SK-N-MC (cell line): ENCODE measurements around the gene TCHP.
A peak's percentile ranks its signal among the peaks of the same experiment; 100 is the strongest.

Experiments used
- DNase-seq: peaks from one replicate; pipeline ENCODE4 v3.0.0-alpha.2; 2011; ENCODE audit warnings: low read depth, low spot score
- H3K27ac ChIP-seq: fragments of 200-600 bp; sonication (generic); 2 replicates; pipeline ENCODE4 v1.5.1; 2016; ENCODE audit warnings: mixed run types
- H3K36me3 ChIP-seq: fragments of 200-600 bp; sonication (generic); 2 replicates; pipeline ENCODE4 v1.6.1; 2017; ENCODE audit warnings: antibody characterized with exemption, low read length, mixed read lengths; ENCODE audit not compliant: insufficient read depth
- H3K4me3 ChIP-seq: fragments of 200-600 bp; sonication (generic); 2 replicates; pipeline ENCODE4 v1.5.1; 2016
- H3K9ac ChIP-seq: fragments of 200-600 bp; sonication (generic); 2 replicates; pipeline ENCODE4 v1.8.0; 2017; ENCODE audit warnings: mixed run types, mixed read lengths; ENCODE audit not compliant: insufficient read length
- H3K9me3 ChIP-seq: fragments of 200-600 bp; sonication (generic); 2 replicates; pipeline ENCODE4 v1.6.1; 2017; ENCODE audit warnings: low read depth, mild to moderate bottlenecking, antibody characterized with exemption, low read length, moderate library complexity, mixed read lengths
- EZH2 ChIP-seq: fragments of 200-600 bp; sonication (generic); IDR thresholded peaks from one replicate; pipeline ENCODE4 v1.6.1; 2017; ENCODE audit warnings: antibody characterized with exemption
- FOXP2 ChIP-seq: optimal IDR thresholded peaks from 2 replicates; pipeline ENCODE3; 2011; ENCODE audit warnings: mild to moderate bottlenecking, moderate library complexity; ENCODE audit not compliant: insufficient read depth; ENCODE audit errors: extremely low read length, control extremely low read depth
- POLR2AphosphoS5 ChIP-seq: IDR thresholded peaks from 2 replicates; pipeline ENCODE4 v1.6.1; 2012; ENCODE audit warnings: mild to moderate bottlenecking, low read depth, low read length, borderline replicate concordance

TCHP gene

GRCh38 chr12:109946913-109947312 lies 46.8 kb downstream of the TCHP start:
- Histone ChIP-seq H3K9ac (no peak overlapping the region), H3K27ac (peak overlapping the region; percentile 17; the same call in 1 of the 2 replicates), H3K36me3 (peaks cover 19% of the 10 kb centered on the region), H3K4me3 (no peak overlapping the region), H3K9me3 (no peaks in the 10 kb centered on the region)
- no peak for DNase-seq
- TF ChIP-seq FOXP2 (no peak), EZH2 (no peak), POLR2AphosphoS5 (no peak)

- peak; percentile 82 for DNase-seq
- Histone ChIP-seq H3K4me3 (peak overlapping the region; percentile 0; the same call in 1 of the 2 replicates), H3K36me3 (peaks cover 26% of the 10 kb centered on the region), H3K9ac (no peak overlapping the region), H3K27ac (peak overlapping the region; percentile 17), H3K9me3 (no peaks in the 10 kb centered on the region)
- TF ChIP-seq FOXP2 (peak; percentile 42), EZH2 (no peak), POLR2AphosphoS5 (no peak; the same call in 1 of the 2 replicates)
These were observed 47.4 kb downstream of the TCHP start for GRCh38 chr12:109947521-109947920.

DNA sequence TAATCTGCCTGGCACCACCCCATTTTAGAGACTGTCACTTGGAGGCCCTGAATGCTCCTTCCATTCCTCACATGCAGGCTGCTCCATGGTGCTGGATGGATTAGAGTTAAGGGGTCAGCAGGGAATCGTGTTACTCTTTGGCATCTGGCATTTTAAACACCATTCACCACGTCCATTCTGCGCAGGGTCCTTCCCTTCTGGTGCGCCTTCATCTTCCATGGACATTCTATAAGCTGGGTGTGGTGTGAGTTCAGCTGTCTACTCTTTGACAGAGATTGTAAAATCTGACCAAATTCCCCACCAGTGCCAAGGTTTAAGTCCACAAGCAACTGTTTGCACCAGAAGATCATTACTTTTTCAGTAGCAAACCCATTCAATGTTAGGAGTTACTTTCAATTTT lies 48.3 kb downstream of the TCHP start:
- no peak overlapping the region for H3K27ac ChIP-seq
- peaks cover 34% of the 10 kb centered on the region for H3K36me3 ChIP-seq
- no peak for DNase-seq
- H3K4me3 ChIP-seq = no peak overlapping the region
- TF ChIP-seq POLR2AphosphoS5 = no peak
- no peak for TF ChIP-seq FOXP2
- TF ChIP-seq EZH2 = no peak
- no peak overlapping the region for H3K9ac ChIP-seq
- H3K9me3 ChIP-seq = no peaks in the 10 kb centered on the region

GRCh38 chr12:109949089-109949488 lies 49.0 kb downstream of the TCHP start:
- TF ChIP-seq POLR2AphosphoS5 (no peak), EZH2 (no peak), FOXP2 (no peak)
- Histone ChIP-seq H3K36me3 (peaks cover 35% of the 10 kb centered on the region), H3K9me3 (no peaks in the 10 kb centered on the region), H3K27ac (peak overlapping the region; percentile 16; the same call in 1 of the 2 replicates), H3K9ac (no peak overlapping the region), H3K4me3 (no peak overlapping the region)
- no peak for DNase-seq

- Histone ChIP-seq H3K4me3 (no peak overlapping the region), H3K9ac (no peak overlapping the region), H3K9me3 (no peaks in the 10 kb centered on the region), H3K36me3 (peaks cover 35% of the 10 kb centered on the region), H3K27ac (no peak overlapping the region)
- DNase-seq = no peak
- TF ChIP-seq EZH2 (no peak), FOXP2 (no peak), POLR2AphosphoS5 (no peak)
These were observed 50.6 kb downstream of the TCHP start for GRCh38 chr12:109950625-109951024.

- Histone ChIP-seq H3K27ac (no peak overlapping the region), H3K36me3 (peaks cover 35% of the 10 kb centered on the region), H3K9me3 (no peaks in the 10 kb centered on the region), H3K4me3 (no peak overlapping the region), H3K9ac (no peak overlapping the region)
- DNase-seq = no peak
- no peak for TF ChIP-seq EZH2
- no peak for TF ChIP-seq FOXP2
These were observed 51.1 kb downstream of the TCHP start for GRCh38 chr12:109951136-109951535.

DNA sequence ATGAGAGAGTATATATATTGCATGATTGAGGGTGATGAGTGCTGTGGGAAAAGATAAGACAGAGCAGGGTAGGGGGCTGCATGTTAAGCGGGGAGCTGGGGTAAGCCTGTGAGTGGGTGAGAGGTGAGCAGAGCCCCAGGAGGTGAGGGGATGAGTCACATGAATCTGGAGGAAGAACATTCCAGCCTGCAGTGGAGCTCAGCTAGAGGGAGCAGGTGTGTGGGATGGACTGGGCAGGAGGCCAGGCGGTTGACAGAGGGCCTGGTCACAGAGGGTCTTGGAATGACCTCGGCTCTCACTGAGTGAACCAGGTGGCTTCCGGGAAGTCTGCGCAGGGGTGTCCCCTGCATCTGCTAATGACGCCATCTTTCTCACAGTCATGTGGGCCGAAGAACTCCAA lies 51.7 kb downstream of the TCHP start:
- DNase-seq = no peak
- TF ChIP-seq POLR2AphosphoS5 = no peak
- TF ChIP-seq EZH2 = no peak
- TF ChIP-seq FOXP2 = no peak
- peaks cover 35% of the 10 kb centered on the region for H3K36me3 ChIP-seq
- no peak overlapping the region for H3K9ac ChIP-seq
- no peak overlapping the region for H3K4me3 ChIP-seq
- no peak overlapping the region for H3K27ac ChIP-seq
- H3K9me3 ChIP-seq = no peaks in the 10 kb centered on the region

DNA sequence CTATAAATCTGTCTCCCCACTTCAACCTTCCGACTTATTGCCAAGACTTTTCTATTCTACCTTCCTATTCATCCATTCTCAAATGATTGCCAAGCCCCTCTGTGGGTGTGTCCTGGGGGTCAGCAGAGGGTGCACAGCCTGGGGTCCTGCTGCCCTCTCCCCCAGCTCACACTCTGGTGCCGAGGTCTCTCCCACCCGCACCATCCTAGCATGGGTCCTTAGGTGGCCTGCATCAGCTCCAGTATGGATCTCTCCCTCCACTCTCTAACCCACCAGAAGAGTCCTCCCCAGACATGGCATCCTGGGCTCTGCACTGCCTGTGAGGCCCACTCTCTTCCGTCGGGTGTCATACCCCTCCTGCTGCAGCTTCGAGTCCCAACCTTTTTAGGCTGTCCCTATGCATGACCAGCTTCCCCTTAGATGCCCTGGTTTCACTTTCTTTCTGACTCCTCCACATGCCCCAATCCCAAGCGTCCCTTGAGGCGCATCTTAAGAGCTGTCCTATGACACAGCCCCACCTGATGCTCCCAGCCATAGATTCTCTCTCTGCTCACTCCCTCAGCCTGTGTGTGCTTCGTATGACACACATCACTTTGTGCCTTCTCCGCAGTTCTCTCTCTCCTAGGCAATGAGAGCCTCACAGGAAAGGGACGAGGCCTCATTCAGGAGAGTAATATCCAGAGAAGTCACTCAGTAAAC lies 52.2 kb downstream of the TCHP start:
- Histone ChIP-seq H3K27ac (no peak overlapping the region), H3K4me3 (no peak overlapping the region), H3K9ac (no peak overlapping the region), H3K9me3 (no peaks in the 10 kb centered on the region), H3K36me3 (peaks cover 30% of the 10 kb centered on the region)
- DNase-seq = no peak
- no peak for TF ChIP-seq POLR2AphosphoS5
- TF ChIP-seq EZH2 = no peak
- TF ChIP-seq FOXP2 = no peak

- Histone ChIP-seq H3K27ac (no peak overlapping the region), H3K9ac (no peak overlapping the region), H3K4me3 (no peak overlapping the region), H3K36me3 (peaks cover 30% of the 10 kb centered on the region), H3K9me3 (no peaks in the 10 kb centered on the region)
- DNase-seq = no peak
- no peak for TF ChIP-seq FOXP2
- no peak for TF ChIP-seq EZH2
- no peak for TF ChIP-seq POLR2AphosphoS5
These were observed 52.8 kb downstream of the TCHP start for GRCh38 chr12:109952873-109953272.
